Vagina (tissue), 2 donors: ENCODE data around the gene KAZN. TPM values are rescaled to one million over a fixed set of nuclear protein-coding genes. Genes with fewer than 3 reads are reported as not detected.

ENCODE experiments used
- DNase-seq, 2 donors: peaks; one replicate each; pipeline ENCODE4 v3.0.0-alpha.2; 2017; ENCODE audit errors: extremely low spot score in 2 of 2
- H3K27ac ChIP-seq: fragments of 200-600 bp; sonication (generic); one replicate; pipeline ENCODE4 v1.5.1; 2019
- H3K27me3 ChIP-seq: fragments of 200-600 bp; sonication (generic); one replicate; pipeline ENCODE4 v1.5.1; 2019
- H3K36me3 ChIP-seq, 2 donors: fragments of 200-600 bp; sonication (generic); one replicate each; pipeline ENCODE4 v1.5.1; 2017 to 2019
- H3K4me1 ChIP-seq: fragments of 200-600 bp; sonication (generic); one replicate; pipeline ENCODE4 v1.5.1; 2019
- H3K4me3 ChIP-seq, 2 donors: fragments of 200-600 bp; sonication (generic); 1 replicate in 1 of 2; 2 replicates in 1 of 2; pipeline ENCODE4 v1.5.1; 2016 to 2019
- H3K9me3 ChIP-seq: fragments of 200-600 bp; sonication (generic); one replicate; pipeline ENCODE4 v1.5.1; 2019
- POLR2A ChIP-seq, 2 donors: fragments of 450-650 bp; IDR thresholded peaks; one replicate each; pipeline ENCODE4 v1.6.1; 2017; ENCODE audit warnings: antibody characterized with exemption in 2 of 2, mild to moderate bottlenecking in 2 of 2, moderate library complexity in 2 of 2
- POLR2AphosphoS5 ChIP-seq, 2 donors: sonication (generic); formaldehyde crosslinking; IDR thresholded peaks; one replicate each; pipeline ENCODE4 v1.9.0; 2017; ENCODE audit warnings: antibody characterized with exemption in 2 of 2, mild to moderate bottlenecking in 2 of 2, low read depth in 1 of 2; ENCODE audit not compliant: insufficient read depth in 1 of 2
- intact Hi-C: fragments of 100-400 bp; cut with DNase I; formaldehyde crosslinking; loops from one replicate; pipeline ENCODE4 v1.15.1; 2023
- total RNA-seq: library from RNA; depleted of rRNA; stranded (reverse); fragments of >200 nt; gene quantifications from one replicate; pipeline ENCODE4 v1.2.3, GENCODE V29; 2016
- TF ChIP-seq, protein P1 (sequence below), 3 experiments: fragments of 450-650 bp in 2 of 3; fragments of 200-600 bp in 1 of 3; sonication (generic) in 1 of 3; IDR thresholded peaks; one replicate each; pipeline ENCODE4 v1.5.1; 2017 to 2019; ENCODE audit warnings: antibody characterized with exemption in 3 of 3, mild to moderate bottlenecking in 2 of 3, moderate library complexity in 2 of 3

KAZN gene
- total RNA-seq, 1 donor from 2014 or later: 29.5 TPM

GRCh38 chr1:14761291-14762153, 163.0 kb downstream of the KAZN start:
- DNase-seq: no peak
- no peaks in the 10 kb centered on the region for H3K36me3 ChIP-seq
- intact Hi-C loops: no loop called here
- TF ChIP-seq, protein P1, sequence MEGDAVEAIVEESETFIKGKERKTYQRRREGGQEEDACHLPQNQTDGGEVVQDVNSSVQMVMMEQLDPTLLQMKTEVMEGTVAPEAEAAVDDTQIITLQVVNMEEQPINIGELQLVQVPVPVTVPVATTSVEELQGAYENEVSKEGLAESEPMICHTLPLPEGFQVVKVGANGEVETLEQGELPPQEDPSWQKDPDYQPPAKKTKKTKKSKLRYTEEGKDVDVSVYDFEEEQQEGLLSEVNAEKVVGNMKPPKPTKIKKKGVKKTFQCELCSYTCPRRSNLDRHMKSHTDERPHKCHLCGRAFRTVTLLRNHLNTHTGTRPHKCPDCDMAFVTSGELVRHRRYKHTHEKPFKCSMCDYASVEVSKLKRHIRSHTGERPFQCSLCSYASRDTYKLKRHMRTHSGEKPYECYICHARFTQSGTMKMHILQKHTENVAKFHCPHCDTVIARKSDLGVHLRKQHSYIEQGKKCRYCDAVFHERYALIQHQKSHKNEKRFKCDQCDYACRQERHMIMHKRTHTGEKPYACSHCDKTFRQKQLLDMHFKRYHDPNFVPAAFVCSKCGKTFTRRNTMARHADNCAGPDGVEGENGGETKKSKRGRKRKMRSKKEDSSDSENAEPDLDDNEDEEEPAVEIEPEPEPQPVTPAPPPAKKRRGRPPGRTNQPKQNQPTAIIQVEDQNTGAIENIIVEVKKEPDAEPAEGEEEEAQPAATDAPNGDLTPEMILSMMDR (IDR thresholded peaks at IDR 0.05): no peak
- TF ChIP-seq POLR2A (IDR thresholded peaks at IDR 0.05) (no peak), POLR2AphosphoS5 (IDR thresholded peaks at IDR 0.05; ENCODE audit: insufficient read depth in 1 of 2, low read depth in 1 of 2) (no peak)
- no peak overlapping the region for H3K27ac ChIP-seq
- peaks cover 32% of the 10 kb centered on the region for H3K4me1 ChIP-seq
- no peaks in the 10 kb centered on the region for H3K9me3 ChIP-seq
- no peak overlapping the region for H3K4me3 ChIP-seq
- no peaks in the 10 kb centered on the region for H3K27me3 ChIP-seq

- no peaks in the 10 kb centered on the region for H3K9me3 ChIP-seq
- H3K4me1 ChIP-seq: peaks cover 20% of the 10 kb centered on the region
- no peaks in the 10 kb centered on the region for H3K36me3 ChIP-seq
- H3K27ac ChIP-seq: no peak overlapping the region
- intact Hi-C loops: no loop called here
- no peak for TF ChIP-seq POLR2AphosphoS5 (IDR thresholded peaks at IDR 0.05; ENCODE audit: insufficient read depth in 1 of 2, low read depth in 1 of 2)
- H3K27me3 ChIP-seq: no peaks in the 10 kb centered on the region
- no peak for DNase-seq
- H3K4me3 ChIP-seq: no peak overlapping the region
Observed at GRCh38 chr1:14763977-14764376, 165.5 kb downstream of the KAZN start.

- Histone ChIP-seq H3K4me3 (no peak overlapping the region), H3K9me3 (no peaks in the 10 kb centered on the region), H3K27me3 (no peaks in the 10 kb centered on the region), H3K4me1 (peaks cover 12% of the 10 kb centered on the region), H3K36me3 (no peaks in the 10 kb centered on the region), H3K27ac (peak overlapping the region; percentile 63)
- TF ChIP-seq, protein P1 (IDR thresholded peaks at IDR 0.05): no peak
- TF ChIP-seq POLR2AphosphoS5 (IDR thresholded peaks at IDR 0.05; ENCODE audit: insufficient read depth in 1 of 2, low read depth in 1 of 2) (peak; percentile 26 to 68), POLR2A (IDR thresholded peaks at IDR 0.05) (no peak)
- intact Hi-C loops: no loop called here
- DNase-seq: no peak
Observed at GRCh38 chr1:14765773-14766172, 167.3 kb downstream of the KAZN start.

DNA sequence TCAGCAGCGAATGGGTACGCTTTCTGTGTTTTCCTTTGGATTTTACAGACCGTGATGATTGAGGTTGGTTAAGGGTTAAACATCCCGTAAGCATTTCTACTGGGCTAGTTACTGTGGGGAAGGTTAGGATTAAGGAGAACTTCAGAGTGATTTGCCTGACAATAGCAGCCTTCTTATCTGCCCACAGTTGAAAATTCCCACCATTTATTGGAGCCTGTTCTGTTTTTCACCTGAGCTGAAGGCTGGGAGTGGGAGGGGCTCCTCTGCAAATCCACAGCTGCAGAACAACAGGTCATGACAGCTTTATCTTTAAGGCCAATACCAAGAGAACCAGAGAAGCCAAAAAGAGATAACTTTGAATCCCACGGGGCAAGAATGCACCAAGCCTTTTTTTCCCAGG, 168.6 kb downstream of the KAZN start:
- Histone ChIP-seq H3K36me3 (no peaks in the 10 kb centered on the region), H3K27me3 (no peaks in the 10 kb centered on the region), H3K27ac (no peak overlapping the region), H3K4me3 (no peak overlapping the region), H3K4me1 (peaks cover 12% of the 10 kb centered on the region), H3K9me3 (no peaks in the 10 kb centered on the region)
- no peak for DNase-seq
- intact Hi-C loops: no loop called here
- no peak for TF ChIP-seq POLR2AphosphoS5 (IDR thresholded peaks at IDR 0.05; ENCODE audit: insufficient read depth in 1 of 2, low read depth in 1 of 2)

GRCh38 chr1:14768582-14769304, 170.3 kb downstream of the KAZN start:
- intact Hi-C loops: no loop called here
- TF ChIP-seq POLR2AphosphoS5 (IDR thresholded peaks at IDR 0.05; ENCODE audit: insufficient read depth in 1 of 2, low read depth in 1 of 2) (no peak), POLR2A (IDR thresholded peaks at IDR 0.05) (no peak)
- TF ChIP-seq, protein P1 (IDR thresholded peaks at IDR 0.05): no peak

More at GRCh38 chr1:14768582-14769304, 170.3 kb downstream of the KAZN start:
- no peak for DNase-seq
- H3K36me3 ChIP-seq: no peaks in the 10 kb centered on the region
- no peaks in the 10 kb centered on the region for H3K27me3 ChIP-seq
- H3K4me1 ChIP-seq: peaks cover 12% of the 10 kb centered on the region
- no peak overlapping the region for H3K4me3 ChIP-seq
- H3K27ac ChIP-seq: no peak overlapping the region
- no peaks in the 10 kb centered on the region for H3K9me3 ChIP-seq
